Measurements from ENCODE around the gene VTI1A. TPM values are rescaled to one million over a fixed set of nuclear protein-coding genes. Genes with fewer than 3 reads are reported as not detected.
A peak's percentile ranks its signal among the peaks of the same experiment; 100 is the strongest.
"Not testable (repeated sequence)": the region's sequence is repeated elsewhere in the genome, so short reads cannot be mapped to it uniquely, and the experiment has no call there.

The VTI1A gene
- total RNA-seq, 2 experiments from 2014 or later: 27.1 to 33.4 TPM

GRCh38 chr10:112454910-112455779, 8.1 kb downstream of the VTI1A start:
- Mint-ChIP-seq H3K27me3 (no peaks in the 10 kb centered on the region), H3K4me3 (no peak overlapping the region), H3K9me3 (ENCODE audit: low read depth) (no peaks in the 10 kb centered on the region), H3K4me1 (peaks cover 33% of the 10 kb centered on the region), H3K27ac (peak overlapping the region; percentile 93), H3K36me3 (ENCODE audit: low read depth) (peaks cover 7% of the 10 kb centered on the region)
- ATAC-seq: peak; percentile 14
- intact Hi-C loops (cut with DNase I, micrococcal nuclease): no loop called here
- CTCF ChIA-PET: interaction anchor here (0.7 to 2.1 kb wide), 6 partner anchors 8 to 884 kb away, joined by 3 to 23 read pairs (median 4); partner anchors contain the start of gene VTI1A
- POLR2A ChIA-PET: interaction anchor here (0.7 to 1.2 kb wide), 3 partner anchors 8 to 80 kb away, joined by 3 to 4 read pairs (median 3); partner anchors contain the start of gene VTI1A
- DNase-seq: no peak

- ChIA-PET CTCF (interaction anchor here (0.7 to 2.1 kb wide), 3 partner anchors 11 to 16 kb away, joined by 3 to 23 read pairs (median 3); no protein-coding TSS in a partner anchor), POLR2A (interaction anchor here (0.6 to 1.2 kb wide), 3 partner anchors 11 to 81 kb away, joined by 3 to 4 read pairs (median 3); no protein-coding TSS in a partner anchor)
- peaks cover 29% of the 10 kb centered on the region for H3K4me1 Mint-ChIP-seq
- no peaks in the 10 kb centered on the region for H3K27me3 Mint-ChIP-seq
- ATAC-seq (no peak), DNase-seq (peak; percentile 18)
- peaks cover 10% of the 10 kb centered on the region for H3K36me3 Mint-ChIP-seq (ENCODE audit: low read depth)
- no peaks in the 10 kb centered on the region for H3K9me3 Mint-ChIP-seq (ENCODE audit: low read depth)
- intact Hi-C loops (cut with DNase I, micrococcal nuclease): no loop called here
- H3K4me3 Mint-ChIP-seq: no peak overlapping the region
- peak overlapping the region; percentile 93 for H3K27ac Mint-ChIP-seq
Observed at GRCh38 chr10:112456533-112456932, 9.5 kb downstream of the VTI1A start.

- H3K27ac Mint-ChIP-seq: no peak overlapping the region
- no peaks in the 10 kb centered on the region for H3K27me3 Mint-ChIP-seq
- H3K4me1 Mint-ChIP-seq: peaks cover 36% of the 10 kb centered on the region
- H3K4me3 Mint-ChIP-seq: no peak overlapping the region
- no peaks in the 10 kb centered on the region for H3K9me3 Mint-ChIP-seq (ENCODE audit: low read depth)
- intact Hi-C loops (cut with DNase I, micrococcal nuclease): loop anchor here (5.0 kb wide), 2 partner anchors 83 to 1222 kb away; no protein-coding TSS in a partner anchor
- ATAC-seq (no peak), DNase-seq (no peak)
- CTCF ChIA-PET: interaction anchor here (1.0 to 3.3 kb wide), 3 partner anchors 12 to 25 kb away, joined by 3 to 22 read pairs (median 7); no protein-coding TSS in a partner anchor
- H3K36me3 Mint-ChIP-seq (ENCODE audit: low read depth): peaks cover 33% of the 10 kb centered on the region
- POLR2A ChIA-PET: no interaction called here
Observed at GRCh38 chr10:112460366-112460765, 13.4 kb downstream of the VTI1A start.

- Mint-ChIP-seq H3K9me3 (ENCODE audit: low read depth) (no peaks in the 10 kb centered on the region), H3K36me3 (ENCODE audit: low read depth) (peaks cover 38% of the 10 kb centered on the region), H3K27ac (peak overlapping the region; percentile 95), H3K4me3 (no peak overlapping the region), H3K27me3 (no peaks in the 10 kb centered on the region), H3K4me1 (peaks cover 33% of the 10 kb centered on the region)
- CTCF ChIA-PET: interaction anchor here (0.7 to 3.3 kb wide), 4 partner anchors 11 to 279 kb away, joined by 3 to 22 read pairs (median 5); no protein-coding TSS in a partner anchor
- intact Hi-C loops (cut with DNase I, micrococcal nuclease): loop anchor here (5.0 kb wide), 2 partner anchors 84 to 1221 kb away; no protein-coding TSS in a partner anchor
- ATAC-seq (peak; percentile 89), DNase-seq (peak; percentile 80)
- POLR2A ChIA-PET: interaction anchor here (0.6 kb wide), 1 partner anchor 13 kb away, joined by 5 read pairs; no protein-coding TSS in a partner anchor
Observed at GRCh38 chr10:112461029-112461887, 14.2 kb downstream of the VTI1A start.

- H3K27ac Mint-ChIP-seq; POLR2A ChIA-PET; H3K9me3 Mint-ChIP-seq (ENCODE audit: low read depth); DNase-seq; H3K27me3 Mint-ChIP-seq; H3K4me3 Mint-ChIP-seq; ATAC-seq: not testable (repeated sequence)
- Mint-ChIP-seq H3K4me1 (peaks cover 24% of the 10 kb centered on the region), H3K36me3 (ENCODE audit: low read depth) (peaks cover 38% of the 10 kb centered on the region)
- intact Hi-C loops (cut with DNase I, micrococcal nuclease): loop anchor here (5.0 kb wide), 2 partner anchors 87 to 1218 kb away; no protein-coding TSS in a partner anchor
- CTCF ChIA-PET: interaction anchor here (0.5 to 1.9 kb wide), 2 partner anchors 8 to 663 kb away, joined by 3 to 11 read pairs; no protein-coding TSS in a partner anchor
Observed at GRCh38 chr10:112464074-112464473, 17.1 kb downstream of the VTI1A start.

GRCh38 chr10:112465299-112465883, 18.4 kb downstream of the VTI1A start:
- Mint-ChIP-seq H3K4me1 (peaks cover 19% of the 10 kb centered on the region), H3K27ac (peak overlapping the region; percentile 9), H3K4me3 (no peak overlapping the region), H3K27me3 (no peaks in the 10 kb centered on the region), H3K9me3 (ENCODE audit: low read depth) (no peaks in the 10 kb centered on the region), H3K36me3 (ENCODE audit: low read depth) (peaks cover 37% of the 10 kb centered on the region)
- DNase-seq: no peak
- CTCF ChIA-PET: no interaction called here
- peak; percentile 51 for ATAC-seq
- intact Hi-C loops (cut with DNase I, micrococcal nuclease): no loop called here
- POLR2A ChIA-PET: no interaction called here

GRCh38 chr10:112466802-112467201, 19.8 kb downstream of the VTI1A start:
- ChIA-PET POLR2A (no interaction called here), CTCF (interaction anchor here (0.9 to 2.5 kb wide), 2 partner anchors 10 kb away, joined by 3 to 6 read pairs; no protein-coding TSS in a partner anchor)
- no peaks in the 10 kb centered on the region for H3K9me3 Mint-ChIP-seq (ENCODE audit: low read depth)
- peaks cover 29% of the 10 kb centered on the region for H3K36me3 Mint-ChIP-seq (ENCODE audit: low read depth)
- H3K4me3 Mint-ChIP-seq: no peak overlapping the region
- ATAC-seq (no peak), DNase-seq (no peak)
- peaks cover 13% of the 10 kb centered on the region for H3K4me1 Mint-ChIP-seq
- intact Hi-C loops (cut with DNase I, micrococcal nuclease): no loop called here
- H3K27ac Mint-ChIP-seq: no peak overlapping the region
- no peaks in the 10 kb centered on the region for H3K27me3 Mint-ChIP-seq

GRCh38 chr10:112467541-112468075, 20.6 kb downstream of the VTI1A start:
- DNase-seq (no peak), ATAC-seq (no peak)
- peaks cover 11% of the 10 kb centered on the region for H3K4me1 Mint-ChIP-seq
- H3K4me3 Mint-ChIP-seq: no peak overlapping the region
- H3K27ac Mint-ChIP-seq: no peak overlapping the region
- no peaks in the 10 kb centered on the region for H3K27me3 Mint-ChIP-seq
- peaks cover 25% of the 10 kb centered on the region for H3K36me3 Mint-ChIP-seq (ENCODE audit: low read depth)
- CTCF ChIA-PET: interaction anchor here (0.7 to 2.5 kb wide), 3 partner anchors 9 to 1096 kb away, joined by 3 to 6 read pairs (median 3); no protein-coding TSS in a partner anchor
- intact Hi-C loops (cut with DNase I, micrococcal nuclease): no loop called here
- POLR2A ChIA-PET: no interaction called here
- H3K9me3 Mint-ChIP-seq (ENCODE audit: low read depth): no peaks in the 10 kb centered on the region

- ChIA-PET CTCF (interaction anchor here (0.7 to 3.4 kb wide), 46 partner anchors 9 to 1892 kb away, joined by 3 to 29 read pairs (median 4); partner anchors contain the start of genes GPAM, VTI1A and ZDHHC6), POLR2A (interaction anchor here (1.0 kb wide), 1 partner anchor 25 kb away, joined by 5 read pairs; the partner anchor contains the start of gene VTI1A)
- no peaks in the 10 kb centered on the region for H3K27me3 Mint-ChIP-seq
- intact Hi-C loops (cut with DNase I, micrococcal nuclease): loop anchor here (2.0 to 5.0 kb wide), 5 partner anchors 25 to 331 kb away; partner anchors contain the start of genes GPAM (in 2 of the 2), VTI1A (in 1 of the 2) and ZDHHC6 (in 1 of the 2)
- H3K4me1 Mint-ChIP-seq: peaks cover 6% of the 10 kb centered on the region
- H3K36me3 Mint-ChIP-seq (ENCODE audit: low read depth): no peaks in the 10 kb centered on the region
- H3K4me3 Mint-ChIP-seq: no peak overlapping the region
- no peaks in the 10 kb centered on the region for H3K9me3 Mint-ChIP-seq (ENCODE audit: low read depth)
- ATAC-seq: peak; percentile 80
- H3K27ac Mint-ChIP-seq: peak overlapping the region; percentile 42
- DNase-seq: no peak
Observed at GRCh38 chr10:112471878-112472487, 25.0 kb downstream of the VTI1A start.
